Kidney epithelial cell (primary cell): ENCODE data around the gene CSF2. TPM values are rescaled to one million over a fixed set of nuclear protein-coding genes. Genes with fewer than 3 reads are reported as not detected.

Source experiments
- DNase-seq: peaks from one replicate; pipeline ENCODE4 v3.0.0-alpha.2; 2010; ENCODE audit warnings: low read depth
- H3K27me3 ChIP-seq: 2 replicates; pipeline ENCODE4 v1.6.0; 2011; ENCODE audit warnings: low read length; ENCODE audit not compliant: control insufficient read depth, insufficient read depth
- H3K36me3 ChIP-seq: 2 replicates; pipeline ENCODE4 v1.5.1; 2011; ENCODE audit warnings: low read length; ENCODE audit not compliant: control insufficient read depth, insufficient read depth
- H3K4me3 ChIP-seq: 2 replicates; pipeline ENCODE4 v1.5.1; 2011; ENCODE audit warnings: low read depth, mild to moderate bottlenecking, control low read depth, low read length
- CTCF ChIP-seq: IDR thresholded peaks from 2 replicates; pipeline ENCODE4 v1.5.1; 2011; ENCODE audit warnings: mild to moderate bottlenecking, moderate library complexity, low read length, control low read depth, inconsistent platforms; ENCODE audit not compliant: insufficient read depth, poor library complexity, severe bottlenecking
- total RNA-seq: library from RNA; depleted of rRNA; stranded (reverse); fragments of >200 nt; gene quantifications from 2 replicates; pipeline ENCODE4 v1.2.3, GENCODE V29; 2015

Gene CSF2
- total RNA-seq, 1 donor from 2014 or later = 10.5 TPM

DNA sequence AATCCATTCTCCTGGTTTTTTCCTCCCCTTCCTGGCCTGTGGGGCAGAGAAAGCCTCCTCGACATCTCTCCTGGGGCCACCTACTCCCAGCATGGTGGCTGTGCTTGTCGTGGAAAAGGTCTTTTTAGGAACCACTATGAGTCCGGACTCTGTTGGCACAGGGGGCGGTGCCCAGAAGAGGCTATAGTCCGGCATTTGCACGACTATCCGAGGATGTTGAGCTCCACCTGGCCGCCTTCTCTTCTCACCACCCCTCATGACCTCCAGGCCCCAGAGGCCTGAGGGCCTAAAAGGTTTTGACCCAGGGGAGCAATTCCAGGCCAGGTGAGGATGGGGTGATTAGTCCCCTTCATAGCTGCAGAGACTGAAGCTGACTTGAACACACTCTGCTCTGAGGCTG is 14.1 kb downstream of the CSF2 start:
- no peak overlapping the region for H3K4me3 ChIP-seq
- H3K27me3 ChIP-seq = no peaks in the 10 kb centered on the region
- no peaks in the 10 kb centered on the region for H3K36me3 ChIP-seq
- no peak for DNase-seq
- TF ChIP-seq CTCF = no peak

DNA sequence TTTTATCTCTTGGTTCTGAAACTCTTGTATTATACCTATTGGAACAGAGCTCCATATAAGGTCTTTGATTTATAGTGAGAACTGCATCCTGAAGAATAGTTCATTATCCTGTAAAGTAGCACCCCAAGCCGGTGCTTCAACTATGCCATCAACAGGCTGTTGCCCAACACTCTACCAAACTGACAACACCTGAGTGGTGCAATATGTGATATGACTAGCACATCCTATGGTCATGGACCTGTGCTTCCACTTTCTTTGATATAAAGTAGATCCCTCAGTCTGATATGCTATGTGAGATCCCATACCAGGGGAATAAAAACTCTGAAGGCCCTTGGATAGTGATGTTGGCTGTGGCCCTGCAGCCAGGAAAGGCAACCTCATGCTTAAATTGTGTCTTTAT is 15.8 kb downstream of the CSF2 start:
- DNase-seq = no peak
- H3K27me3 ChIP-seq = no peaks in the 10 kb centered on the region
- no peaks in the 10 kb centered on the region for H3K36me3 ChIP-seq
- no peak for TF ChIP-seq CTCF
- no peak overlapping the region for H3K4me3 ChIP-seq

DNA sequence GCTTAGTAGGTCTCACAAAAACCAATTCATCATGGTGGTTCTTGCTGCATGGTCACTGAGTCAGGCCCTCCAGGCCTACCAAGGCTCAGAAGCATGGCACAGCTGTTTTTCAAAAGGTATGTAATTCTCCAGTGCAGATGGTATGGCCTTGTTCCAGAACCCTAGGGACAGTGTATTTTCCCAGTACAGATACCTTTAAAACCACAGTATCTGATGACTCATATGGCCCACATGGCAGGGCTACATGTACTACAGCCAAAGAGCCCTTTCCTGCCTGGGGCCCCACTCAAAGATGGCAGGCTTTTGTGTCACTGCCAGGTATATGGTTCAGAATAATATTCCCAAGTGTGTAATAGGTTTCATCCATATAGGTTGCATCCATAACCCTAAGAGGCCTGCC is 16.5 kb downstream of the CSF2 start:
- no peak overlapping the region for H3K4me3 ChIP-seq
- no peak for TF ChIP-seq CTCF
- no peaks in the 10 kb centered on the region for H3K27me3 ChIP-seq
- DNase-seq = peak; percentile 88
- H3K36me3 ChIP-seq = no peaks in the 10 kb centered on the region

- no peak for TF ChIP-seq CTCF
- H3K36me3 ChIP-seq = no peaks in the 10 kb centered on the region
- no peaks in the 10 kb centered on the region for H3K27me3 ChIP-seq
- no peak overlapping the region for H3K4me3 ChIP-seq
- DNase-seq = no peak
Observed at GRCh38 chr5:132093271-132093670, 19.7 kb downstream of the CSF2 start.

DNA sequence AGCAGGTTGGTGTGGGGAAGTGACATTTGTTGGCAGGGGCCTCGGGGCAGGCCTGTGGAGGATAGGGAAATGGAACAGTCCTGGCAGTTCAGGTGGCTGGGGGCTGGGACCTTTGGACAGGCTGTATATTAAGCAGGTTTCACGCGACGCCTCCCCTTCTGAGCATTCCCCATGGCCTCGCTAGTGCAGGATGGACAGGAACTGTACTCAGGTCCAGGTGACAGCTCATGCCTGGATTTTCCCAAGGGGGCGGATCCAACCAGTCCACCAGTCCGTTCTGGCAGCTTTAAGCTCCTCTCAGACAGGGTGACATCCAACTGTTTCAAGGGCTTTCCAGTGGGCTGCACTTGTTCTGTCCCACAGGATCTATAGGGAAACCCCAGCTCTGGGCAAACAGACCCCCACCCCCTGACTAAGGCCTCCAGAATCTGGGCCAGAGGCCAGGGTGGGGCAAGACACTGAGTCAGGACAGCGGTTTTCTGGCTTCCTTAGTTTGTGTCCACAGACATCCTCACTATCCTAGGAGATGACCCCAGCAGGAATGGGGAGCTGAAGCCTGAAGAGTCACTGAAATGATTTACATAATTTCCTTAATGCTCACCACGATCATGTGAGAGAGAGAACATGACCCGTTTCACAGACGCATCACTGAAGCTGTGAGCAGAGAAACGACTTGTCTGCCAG is 20.9 kb downstream of the CSF2 start:
- no peaks in the 10 kb centered on the region for H3K36me3 ChIP-seq
- no peak for TF ChIP-seq CTCF
- peak; percentile 86 for DNase-seq
- H3K4me3 ChIP-seq = no peak overlapping the region
- no peaks in the 10 kb centered on the region for H3K27me3 ChIP-seq

GRCh38 chr5:132095077-132095410 is 21.5 kb downstream of the CSF2 start:
- no peak for DNase-seq
- H3K27me3 ChIP-seq = no peaks in the 10 kb centered on the region
- H3K4me3 ChIP-seq = no peak overlapping the region
- H3K36me3 ChIP-seq = no peaks in the 10 kb centered on the region
- no peak for TF ChIP-seq CTCF
